Stimulated activated CD4-positive, alpha-beta T cell treated with anti-CD3 and anti-CD28 coated beads, Interleukin-12 subunit alpha, Interleukin-12 subunit beta, amount 100 ng/mL, for 48 hours (primary cell): ENCODE measurements around the gene VCL.
A peak's percentile ranks its signal among the peaks of the same experiment; 100 is the strongest.

ENCODE experiments used
- DNase-seq, 3 donors: peaks; one replicate each; pipeline ENCODE4 v3.0.0-alpha.2; 2020; ENCODE audit warnings: low read depth in 2 of 3, low spot score in 1 of 3

VCL gene

DNA sequence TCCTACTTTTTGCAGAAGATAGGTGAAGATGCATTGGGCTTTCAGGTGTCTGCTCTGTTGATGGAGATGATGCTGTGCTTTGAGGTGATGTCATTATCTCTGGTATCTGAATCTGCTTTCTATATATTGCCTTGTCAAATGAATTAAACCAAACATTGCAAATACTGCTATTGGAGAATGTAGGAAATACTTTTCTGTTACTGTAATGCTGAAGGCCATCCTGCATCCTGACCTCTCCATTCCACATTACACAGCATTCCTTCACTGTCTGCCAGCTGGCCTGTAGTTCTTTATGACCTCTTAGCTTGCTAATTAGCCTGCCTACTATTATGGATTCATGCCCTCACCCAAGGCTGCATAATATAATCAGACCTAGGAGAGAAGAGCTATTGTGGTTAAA is 73.2 kb downstream of the VCL start:
- DNase-seq: no peak

DNA sequence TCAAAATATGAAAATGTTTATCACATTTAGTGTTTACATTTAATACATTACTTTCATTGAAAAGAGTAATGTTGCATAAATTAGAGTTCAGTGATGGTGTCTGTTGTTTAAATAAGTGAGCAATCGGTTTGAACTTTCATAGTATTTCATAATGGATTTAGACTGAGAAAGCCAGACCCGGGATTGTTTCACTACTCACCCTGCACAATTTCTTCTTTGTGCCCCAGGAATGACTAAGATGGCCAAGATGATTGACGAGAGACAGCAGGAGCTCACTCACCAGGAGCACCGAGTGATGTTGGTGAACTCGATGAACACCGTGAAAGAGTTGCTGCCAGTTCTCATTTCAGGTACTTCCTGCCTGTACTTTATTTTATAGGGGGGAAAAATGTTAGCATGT is 74.6 kb downstream of the VCL start:
- DNase-seq: no peak

DNA sequence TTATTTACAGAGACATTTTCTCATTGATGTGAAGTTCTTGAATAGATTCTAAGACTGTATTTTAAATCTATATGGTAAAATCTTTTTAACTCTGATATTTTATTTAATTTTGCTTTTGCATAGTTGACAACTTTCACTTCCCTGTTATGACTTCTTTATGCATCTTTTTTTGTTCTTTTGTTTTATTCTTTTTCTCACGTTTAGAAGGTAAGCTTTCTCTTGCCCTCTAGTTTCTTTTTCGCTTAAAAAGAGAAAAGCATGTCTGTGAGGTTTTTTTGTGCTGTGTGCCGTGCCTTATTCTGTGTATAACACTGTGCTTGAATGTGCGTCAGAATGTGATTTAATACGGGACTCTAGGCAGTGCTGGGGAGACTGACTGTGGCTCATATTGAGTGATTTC is 78.0 kb downstream of the VCL start:
- no peak for DNase-seq

DNA sequence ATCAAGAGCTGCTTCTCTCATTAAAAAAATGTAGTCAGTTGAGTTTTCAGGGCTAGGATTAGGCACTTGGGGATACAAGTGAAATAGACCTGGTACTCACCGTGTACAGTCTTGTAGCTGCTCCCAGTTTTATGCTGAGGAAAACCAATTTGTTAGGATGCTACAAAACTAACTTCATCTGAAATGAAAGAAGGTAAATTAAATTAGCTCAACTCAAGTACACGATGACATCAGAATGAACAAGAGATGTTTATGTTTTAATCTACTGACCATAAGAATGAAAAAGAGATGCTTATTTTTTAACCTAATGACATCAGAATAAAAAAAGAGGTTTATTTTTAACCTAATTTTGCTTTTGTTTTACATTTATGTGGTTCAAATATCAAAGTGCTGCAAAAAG is 79.0 kb downstream of the VCL start:
- DNase-seq: no peak

DNA sequence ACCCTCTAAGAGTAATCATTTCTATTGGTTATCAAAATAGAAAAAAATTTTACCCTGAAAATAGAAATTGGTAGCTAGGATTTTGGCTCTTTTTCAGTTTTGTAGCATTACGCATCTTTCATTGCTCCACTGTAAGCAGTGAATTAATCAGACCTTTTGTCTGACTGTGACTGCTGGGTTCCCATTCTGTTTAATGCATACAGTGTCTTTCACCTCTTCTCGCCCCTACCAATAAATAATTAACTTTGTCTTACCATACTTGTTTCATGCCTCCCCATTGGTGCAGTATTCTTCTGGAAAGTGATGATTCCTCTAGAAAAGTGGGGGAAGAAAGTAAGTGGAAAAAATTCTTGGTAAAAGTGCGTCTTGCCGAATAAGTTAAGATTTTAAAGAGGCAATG is 79.5 kb downstream of the VCL start:
- DNase-seq: no peak

DNA sequence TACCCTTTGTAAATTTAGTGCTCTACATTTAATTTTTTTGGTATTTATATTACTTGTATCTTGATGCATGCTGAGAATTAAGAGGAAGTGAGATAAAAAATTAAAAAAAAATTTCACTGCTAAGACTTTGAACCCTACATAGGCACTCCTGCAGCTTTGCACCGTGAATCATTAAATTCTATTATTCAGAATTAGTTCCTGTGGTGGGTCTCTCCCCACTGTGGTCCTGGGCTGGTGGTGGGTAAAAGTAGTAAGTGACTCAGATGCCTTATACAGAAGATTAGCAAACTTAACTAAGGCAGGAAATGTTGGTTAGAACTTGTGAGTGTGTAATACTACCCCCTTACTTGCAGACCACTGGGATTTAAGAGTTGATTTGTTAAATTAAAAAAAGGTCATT is 80.1 kb downstream of the VCL start:
- DNase-seq: peak in 2 of 3 donors; percentile 42 to 47

DNA sequence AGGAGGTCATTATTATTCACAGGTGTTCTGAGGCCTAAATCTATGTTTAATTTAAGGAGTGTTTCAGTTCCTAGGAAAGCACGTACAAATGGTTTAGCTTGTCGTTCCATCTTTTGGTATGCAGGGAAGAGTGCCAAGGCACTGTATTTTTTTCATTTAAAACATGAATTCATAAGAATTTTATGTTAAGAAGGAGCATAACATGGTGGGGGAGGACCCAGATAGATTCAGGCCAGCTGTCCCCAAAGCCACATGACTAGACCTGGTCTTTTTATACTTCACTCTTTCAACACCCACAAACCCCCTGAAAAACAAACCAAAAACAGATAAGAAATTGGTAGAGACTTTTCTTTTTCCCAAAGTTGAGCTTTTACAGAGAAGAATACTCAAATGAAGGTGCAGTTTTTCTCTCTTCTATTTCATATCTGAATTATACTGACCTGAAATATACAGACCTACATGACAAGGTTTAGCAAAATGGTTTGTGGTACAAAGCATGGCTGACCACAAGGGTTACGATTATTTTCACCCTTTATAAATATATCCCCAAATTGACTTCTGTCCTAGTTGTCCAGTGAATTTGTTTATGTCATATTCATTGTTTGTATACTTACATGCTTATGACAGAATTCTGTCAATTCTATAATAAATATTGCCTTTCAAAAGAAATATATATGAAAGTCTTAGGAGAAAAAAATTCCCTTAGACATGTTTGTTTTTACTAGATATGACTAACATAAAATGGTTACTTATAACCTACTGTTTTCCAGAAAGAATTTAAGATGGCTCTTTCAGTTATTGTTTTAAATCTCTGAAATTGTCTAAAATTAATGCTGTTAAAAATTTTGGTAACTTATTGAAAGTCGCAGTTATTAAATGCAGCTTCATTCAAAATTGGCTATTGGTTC is 81.4 kb downstream of the VCL start:
- DNase-seq: no peak

DNA sequence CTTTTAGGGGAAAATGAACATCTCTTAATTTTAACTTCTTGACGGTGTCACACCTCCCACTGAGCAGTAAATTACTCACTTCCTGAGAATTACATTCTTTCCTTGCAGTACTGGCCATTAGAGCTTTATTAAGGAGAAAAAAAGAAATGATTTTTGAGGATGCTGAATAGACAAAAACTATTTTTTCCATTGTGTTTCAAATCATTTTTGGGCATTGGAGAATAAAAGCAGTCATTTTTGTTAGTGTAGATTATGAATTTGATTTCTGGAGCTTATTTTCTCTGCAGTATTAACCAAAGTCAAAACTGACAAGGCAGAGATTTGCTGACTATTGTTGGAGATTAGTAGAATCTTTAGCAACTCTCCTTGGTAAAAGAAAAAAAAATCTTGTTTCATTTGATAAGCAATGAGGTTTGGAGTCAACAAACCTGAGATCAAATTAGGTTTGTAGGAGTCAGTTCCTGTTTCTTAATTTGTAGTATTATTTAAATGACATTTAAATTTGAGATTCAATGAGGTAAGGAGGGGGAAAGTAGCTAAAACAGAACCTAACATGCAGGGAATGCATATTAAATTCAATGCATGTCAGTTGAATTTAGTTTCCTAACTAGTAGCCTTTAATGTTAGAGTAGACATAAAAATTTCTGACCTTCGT is 82.1 kb downstream of the VCL start:
- DNase-seq: no peak

DNA sequence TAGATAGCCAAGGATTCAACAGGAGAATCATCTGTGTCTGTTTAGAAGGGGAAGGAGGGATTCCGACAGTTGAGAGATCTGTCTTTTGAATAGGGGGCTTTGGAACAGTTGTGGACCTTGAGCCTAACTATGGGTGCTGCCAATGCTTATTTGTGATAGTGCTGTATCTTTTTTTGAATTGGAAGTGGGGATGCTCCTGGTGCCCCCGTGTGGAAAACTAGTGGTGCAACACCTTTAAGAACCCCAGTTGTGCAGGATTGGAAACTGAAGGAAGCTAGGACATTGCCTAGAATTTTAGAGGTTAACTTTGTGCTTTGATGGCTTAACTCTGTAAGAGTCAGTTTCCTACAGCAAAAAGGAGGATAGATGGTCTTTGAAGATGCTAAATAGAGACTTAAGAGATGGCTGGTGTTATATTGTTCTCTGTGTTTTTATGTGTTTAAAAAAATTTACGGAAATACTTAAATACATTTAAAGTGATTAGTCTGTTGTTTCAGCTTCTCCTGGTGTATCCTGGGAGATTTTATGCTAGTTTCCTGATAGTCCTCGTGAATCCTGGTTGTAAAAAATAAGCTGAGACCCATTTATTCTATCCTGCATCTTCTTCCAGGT is 83.4 kb downstream of the VCL start:
- peak in 2 of 3 donors; percentile 23 to 37 for DNase-seq

DNA sequence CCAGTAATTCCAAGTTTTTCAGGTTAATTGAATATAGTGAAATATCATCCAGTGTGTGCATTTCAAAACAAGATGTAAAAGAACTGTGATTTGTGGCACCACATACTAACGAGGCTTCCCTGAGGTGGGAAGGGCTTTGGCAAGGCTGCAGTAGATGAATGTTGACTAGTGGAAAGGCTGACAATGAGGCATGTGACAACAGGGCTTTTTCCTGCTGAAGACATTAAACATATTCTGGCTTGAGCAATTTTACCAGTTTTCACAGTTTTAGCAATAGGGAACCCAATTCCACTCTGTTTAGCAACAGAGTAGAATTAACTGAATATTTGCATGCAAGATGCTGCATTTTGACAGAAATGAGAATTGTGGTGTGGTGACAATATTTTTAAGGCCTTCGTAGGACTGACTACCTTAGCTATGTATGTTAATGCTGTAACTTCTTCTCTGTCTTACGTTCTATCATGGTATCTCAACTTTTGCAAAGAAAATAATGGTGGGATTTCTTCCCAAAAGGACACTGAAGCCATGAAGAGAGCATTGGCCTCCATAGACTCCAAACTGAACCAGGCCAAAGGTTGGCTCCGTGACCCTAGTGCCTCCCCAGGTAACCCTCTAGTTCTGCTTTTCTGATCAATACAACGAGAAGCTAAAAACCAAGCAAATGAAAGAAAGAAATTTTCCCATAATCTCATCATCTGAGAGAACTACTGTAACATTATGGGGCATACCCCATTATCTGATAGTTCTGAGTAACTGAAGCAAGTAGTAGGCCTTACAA is 84.2 kb downstream of the VCL start:
- DNase-seq: no peak

DNA sequence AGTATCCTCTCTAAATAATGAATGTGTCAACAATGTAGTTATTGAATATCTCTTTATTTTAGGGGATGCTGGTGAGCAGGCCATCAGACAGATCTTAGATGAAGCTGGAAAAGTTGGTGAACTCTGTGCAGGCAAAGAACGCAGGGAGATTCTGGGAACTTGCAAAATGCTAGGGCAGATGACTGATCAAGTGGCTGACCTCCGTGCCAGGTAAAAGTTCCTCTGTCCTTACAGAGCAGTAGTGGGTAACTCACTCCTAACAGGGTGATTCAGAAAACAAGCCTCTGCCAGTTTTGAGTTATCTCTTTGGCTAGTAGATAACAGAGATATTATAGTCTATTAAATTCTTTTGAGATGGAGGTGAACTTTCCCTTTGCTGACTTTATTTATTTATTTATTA is 85.4 kb downstream of the VCL start:
- no peak for DNase-seq

DNA sequence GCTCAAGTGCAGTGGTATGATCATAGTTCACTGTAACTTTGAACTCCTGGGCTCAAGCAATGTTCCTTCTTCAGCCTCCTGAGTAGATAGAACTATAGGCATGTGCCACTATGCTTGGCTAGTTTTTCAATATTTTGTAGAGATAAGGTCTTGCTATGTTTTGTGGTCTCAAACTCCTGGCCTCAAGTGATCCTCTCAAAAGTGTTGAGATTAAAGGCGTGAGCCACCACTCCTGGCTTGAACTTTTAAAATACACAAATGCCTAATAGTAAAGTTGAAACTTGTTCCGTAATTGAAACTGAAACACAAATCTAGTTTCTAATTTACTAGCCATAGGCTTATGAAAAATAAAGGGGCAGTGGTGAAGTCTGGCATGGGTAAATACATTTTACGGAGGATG is 87.0 kb downstream of the VCL start:
- no peak for DNase-seq

DNA sequence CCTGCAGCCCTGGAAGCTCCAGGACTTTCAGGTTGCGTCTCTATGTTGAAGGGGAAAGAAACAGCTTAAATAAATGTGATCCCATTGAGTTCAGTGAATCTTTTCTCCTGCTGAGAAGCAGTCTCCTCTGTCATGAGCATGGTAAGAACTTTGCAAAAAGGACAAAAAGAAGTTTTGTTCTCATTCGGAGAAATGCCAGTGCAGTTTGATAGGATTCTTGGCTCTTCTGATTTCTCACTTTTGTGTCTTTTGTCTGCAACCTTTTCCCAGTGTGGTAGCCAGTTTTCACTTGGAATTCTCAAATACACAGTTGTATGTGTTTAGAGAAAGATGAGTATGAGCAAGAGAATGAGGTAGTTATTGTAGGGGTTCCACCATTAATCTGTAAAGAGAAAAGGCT is 88.4 kb downstream of the VCL start:
- no peak for DNase-seq

DNA sequence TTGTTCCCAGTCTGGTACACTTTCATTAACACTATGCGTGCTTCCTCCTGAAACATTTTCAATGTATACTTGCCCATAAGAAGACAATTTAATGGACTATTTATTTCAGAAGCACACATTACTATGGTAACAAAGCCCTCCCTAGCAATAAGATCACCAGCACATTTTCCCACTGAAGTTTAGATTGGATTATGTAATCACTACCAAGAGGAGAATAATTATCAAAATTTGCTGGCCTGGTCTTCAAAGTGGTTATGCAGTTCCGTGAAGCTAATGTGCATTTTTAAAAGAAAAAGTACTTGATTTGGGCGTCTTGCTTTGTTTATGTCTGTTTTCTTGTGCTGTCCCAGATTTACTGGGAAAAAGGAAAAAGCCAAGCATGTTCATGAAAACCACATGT is 90.8 kb downstream of the VCL start:
- no peak for DNase-seq

DNA sequence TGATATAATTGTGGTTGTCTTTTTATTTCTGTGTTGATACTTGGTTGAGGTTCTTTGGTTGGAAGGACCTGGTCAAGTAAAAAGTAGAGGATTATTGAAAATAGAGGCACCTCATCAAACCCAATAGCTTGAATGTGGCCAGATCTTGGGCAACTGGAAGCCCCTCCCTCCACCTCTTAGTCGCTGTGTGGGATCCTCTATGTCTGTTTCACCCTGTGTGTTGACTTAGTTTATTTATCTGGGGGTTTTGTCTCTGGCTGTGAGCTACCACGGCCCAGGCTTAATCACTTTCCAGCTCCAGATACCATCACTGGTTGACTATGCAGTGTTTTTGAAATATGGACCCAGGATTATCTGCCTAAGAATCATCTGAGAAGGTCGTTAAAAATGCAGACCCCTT is 94.5 kb downstream of the VCL start:
- no peak for DNase-seq

DNA sequence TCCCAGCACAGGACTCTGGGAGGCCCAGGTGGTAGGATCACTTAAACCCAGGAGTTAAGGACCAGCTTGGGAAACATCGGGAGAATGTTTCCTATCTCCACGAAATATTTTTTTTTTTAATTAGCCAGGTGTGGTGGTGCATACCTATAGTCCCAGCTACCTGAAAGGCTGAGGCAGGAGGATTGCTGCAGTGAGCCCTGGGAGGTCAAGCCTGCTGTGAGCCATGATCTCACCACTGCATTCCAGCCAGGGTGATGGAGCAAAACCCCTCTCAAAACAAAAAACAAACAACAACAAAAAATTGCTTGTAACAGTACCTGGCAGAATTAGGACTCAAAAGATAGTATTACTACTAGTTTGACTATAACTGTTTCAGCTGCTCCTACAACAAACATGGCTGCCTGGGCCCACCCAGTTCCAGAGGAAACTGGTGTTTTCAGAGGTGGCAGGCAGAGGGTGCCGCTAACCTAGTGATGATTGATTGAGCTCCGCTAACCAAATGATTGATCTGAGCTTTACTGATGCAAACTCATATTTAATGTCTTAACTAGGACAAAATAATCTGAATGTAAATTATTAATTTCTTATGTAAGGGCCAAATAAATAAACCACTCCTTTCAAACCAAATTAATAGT is 95.7 kb downstream of the VCL start:
- DNase-seq: no peak

DNA sequence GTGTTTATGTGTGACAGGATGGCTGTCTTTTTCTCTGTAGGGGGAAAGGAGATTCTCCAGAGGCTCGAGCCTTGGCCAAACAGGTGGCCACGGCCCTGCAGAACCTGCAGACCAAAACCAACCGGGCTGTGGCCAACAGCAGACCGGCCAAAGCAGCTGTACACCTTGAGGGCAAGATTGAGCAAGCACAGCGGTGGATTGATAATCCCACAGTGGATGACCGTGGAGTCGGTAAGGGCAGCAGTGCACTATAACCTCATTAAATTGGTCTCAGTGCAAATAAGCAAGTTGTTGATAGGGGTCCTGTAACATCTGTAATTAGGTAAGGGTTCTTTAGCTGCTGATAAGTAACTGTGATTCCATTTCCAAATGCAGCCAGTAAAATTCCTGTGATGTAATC is 96.3 kb downstream of the VCL start:
- DNase-seq: no peak

DNA sequence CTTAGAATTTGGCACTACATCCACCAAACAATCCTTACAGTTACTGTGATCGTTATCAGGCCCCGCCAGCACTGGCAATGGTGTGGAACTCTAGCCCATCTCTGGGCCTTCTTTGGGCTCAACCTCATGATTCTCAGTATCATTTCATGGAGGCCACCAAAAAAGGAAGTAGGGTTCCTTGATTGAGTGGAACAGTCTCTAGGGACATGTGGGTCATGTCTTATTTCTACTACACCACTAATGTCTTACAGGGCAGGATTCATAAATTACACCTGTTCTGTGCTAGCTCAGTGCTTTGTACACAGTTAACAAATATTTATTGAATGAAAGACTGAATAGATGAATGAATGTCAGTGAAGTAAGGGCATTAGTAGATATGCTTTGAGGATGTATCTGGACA is 98.9 kb downstream of the VCL start:
- no peak for DNase-seq

DNA sequence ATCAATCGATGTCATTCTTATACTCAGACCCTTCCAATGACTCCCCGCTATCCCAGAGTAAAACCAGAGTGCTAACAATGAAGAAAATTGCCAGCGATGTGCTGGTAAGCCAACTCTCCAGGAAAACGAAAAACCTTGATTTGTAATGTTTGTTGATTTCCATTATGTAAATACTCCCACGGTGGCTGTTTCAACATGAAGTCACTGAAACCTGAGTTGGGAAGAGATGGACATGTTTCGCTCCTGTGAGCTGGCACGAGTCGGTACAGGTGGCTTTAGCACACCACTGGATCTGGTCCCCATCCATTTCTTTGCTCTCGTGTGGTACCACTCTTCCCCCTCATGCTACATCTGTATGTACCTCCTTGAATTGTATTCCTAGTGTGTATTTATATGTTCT is 99.9 kb downstream of the VCL start:
- no peak for DNase-seq

DNA sequence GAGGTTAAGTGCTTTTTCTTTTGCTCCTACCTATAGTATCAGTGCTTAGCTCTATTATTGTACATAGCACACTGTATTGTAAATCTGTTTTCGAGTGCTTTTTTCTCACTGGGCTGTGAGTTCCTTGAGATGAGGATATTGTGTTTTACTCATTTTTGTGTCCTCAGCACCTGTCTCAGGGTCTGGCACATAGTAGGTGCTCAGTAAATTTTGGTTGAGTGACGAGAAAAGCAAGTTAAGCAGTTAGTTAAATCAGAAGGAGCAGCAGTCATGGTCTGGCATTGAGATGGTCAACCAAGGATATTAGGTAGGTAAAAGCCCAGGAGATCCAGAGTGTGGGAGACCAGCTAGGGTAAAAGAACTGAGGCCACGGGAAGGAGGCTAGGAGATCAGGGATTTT is 101.5 kb downstream of the VCL start:
- no peak for DNase-seq

DNA sequence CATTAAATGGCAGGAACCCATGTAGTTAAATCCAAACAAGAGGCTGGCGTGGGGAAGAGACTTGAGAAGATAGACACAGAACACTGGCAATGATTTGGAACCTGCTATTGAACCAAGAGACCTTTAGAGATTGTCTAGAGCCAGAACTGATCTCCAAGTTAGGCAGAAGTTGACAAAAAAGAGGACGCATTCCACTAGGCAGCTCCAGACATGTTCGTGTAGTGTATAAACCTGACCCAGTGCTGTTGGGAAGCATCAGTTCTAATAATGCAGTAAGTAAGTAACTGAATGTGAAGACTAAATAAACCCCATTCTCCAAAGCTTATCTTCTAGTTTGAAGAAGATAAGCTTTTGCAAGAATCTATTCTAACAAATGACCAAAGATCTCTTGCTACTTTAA is 101.9 kb downstream of the VCL start:
- no peak for DNase-seq
